Activated CD8-positive, alpha-beta T cell treated with anti-CD3 and anti-CD28 coated beads, Interleukin-2, amount 10 ng/mL, durations not matched to agents 7 days and 5 days (primary cell): ENCODE data around the gene AGAP3. TPM values are rescaled to one million over a fixed set of nuclear protein-coding genes. Genes with fewer than 3 reads are reported as not detected.

Experiments used
- ATAC-seq: fragments of 150-1000 bp; cut with Tn5 transposase; one replicate; pipeline ENCODE4 v1.10.0; 2021; ENCODE audit warnings: moderate library complexity
- CTCF ChIA-PET: fragments of 350-600 bp; sonication (Branson Sonifier 250); formaldehyde crosslinking; loops from one replicate; lab custom pipeline; 2021; ENCODE audit warnings: antibody characterized with exemption; lab: Charles Lee
- POLR2A ChIA-PET: fragments of 350-600 bp; sonication (Branson Sonifier 250); formaldehyde crosslinking; loops from one replicate; lab custom pipeline; 2021; ENCODE audit warnings: antibody characterized with exemption; lab: Charles Lee
- DNase-seq: peaks from one replicate; pipeline ENCODE4 v3.0.0-alpha.2; 2020
- H3K27ac Mint-ChIP-seq: one replicate; pipeline ENCODE4 v1.8.0; 2021; ENCODE audit warnings: mild to moderate bottlenecking, mixed read lengths
- H3K27me3 Mint-ChIP-seq: one replicate; pipeline ENCODE4 v1.8.0; 2021; ENCODE audit warnings: low read depth, mixed read lengths
- H3K36me3 Mint-ChIP-seq: one replicate; pipeline ENCODE4 v1.8.0; 2021; ENCODE audit warnings: low read depth, mixed read lengths
- H3K4me1 Mint-ChIP-seq: one replicate; pipeline ENCODE4 v1.8.0; 2021; ENCODE audit warnings: low read depth, mixed read lengths
- H3K4me3 Mint-ChIP-seq: one replicate; pipeline ENCODE4 v1.8.0; 2021; ENCODE audit warnings: mild to moderate bottlenecking, mixed read lengths
- H3K9me3 Mint-ChIP-seq: one replicate; pipeline ENCODE4 v1.8.0; 2022; ENCODE audit warnings: mixed read lengths; ENCODE audit not compliant: insufficient read depth
- total RNA-seq, 2 experiments: library from RNA; stranded (reverse); gene quantifications; one replicate each; pipeline ENCODE4 v1.2.3, GENCODE V29; 2021

The AGAP3 gene
- total RNA-seq, 2 experiments from 2014 or later = 12.1 to 12.6 TPM

- CTCF ChIA-PET = interaction anchor here (0.6 kb wide), 1 partner anchor 62 kb away, joined by 3 read pairs; no protein-coding TSS in a partner anchor
- Mint-ChIP-seq H3K4me1 (peaks cover 17% of the 10 kb centered on the region), H3K4me3 (no peak within 1 kb of the TSS), H3K36me3 (peaks cover 3% of the 10 kb centered on the region), H3K27ac (no peak within 1 kb of the TSS), H3K27me3 (peaks cover 12% of the 10 kb centered on the region), H3K9me3 (no peaks in the 10 kb centered on the region)
- ATAC-seq (no peak), DNase-seq (no peak)
- POLR2A ChIA-PET = interaction anchor here (0.6 kb wide), 1 partner anchor 1678 kb away, joined by 3 read pairs; no protein-coding TSS in a partner anchor
These were observed 38.1 kb upstream of the AGAP3 start, which contains the start of gene ASIC3 for GRCh38 chr7:151047976-151048815. Gene ASIC3 (plus strand): TSS chr7:151048531. CDS start chr7:151048886, 355 bp downstream.

GRCh38 chr7:151048911-151049463 lies 37.3 kb upstream of the AGAP3 start:
- H3K27me3 Mint-ChIP-seq = peaks cover 12% of the 10 kb centered on the region
- H3K4me3 Mint-ChIP-seq = no peak overlapping the region
- CTCF ChIA-PET = no interaction called here
- no peak for DNase-seq
- no peaks in the 10 kb centered on the region for H3K9me3 Mint-ChIP-seq
- POLR2A ChIA-PET = interaction anchor here (0.6 to 1.5 kb wide), 2 partner anchors 56 to 1677 kb away, joined by 3 read pairs; no protein-coding TSS in a partner anchor
- peaks cover 21% of the 10 kb centered on the region for H3K4me1 Mint-ChIP-seq
- no peak overlapping the region for H3K27ac Mint-ChIP-seq
- ATAC-seq = no peak
- H3K36me3 Mint-ChIP-seq = peaks cover 3% of the 10 kb centered on the region

- Mint-ChIP-seq H3K9me3 (no peaks in the 10 kb centered on the region), H3K27me3 (peaks cover 12% of the 10 kb centered on the region), H3K4me3 (no peak overlapping the region), H3K36me3 (peaks cover 6% of the 10 kb centered on the region), H3K27ac (no peak overlapping the region), H3K4me1 (peaks cover 23% of the 10 kb centered on the region)
- ChIA-PET POLR2A (no interaction called here), CTCF (interaction anchor here (1.3 kb wide), 1 partner anchor 59 kb away, joined by 3 read pairs; no protein-coding TSS in a partner anchor)
- DNase-seq (peak; percentile 76), ATAC-seq (peak; percentile 75)
These were observed 35.2 kb upstream of the AGAP3 start for GRCh38 chr7:151051108-151051507.

- H3K36me3 Mint-ChIP-seq = peaks cover 6% of the 10 kb centered on the region
- ATAC-seq (no peak), DNase-seq (no peak)
- no peak overlapping the region for H3K4me3 Mint-ChIP-seq
- peaks cover 12% of the 10 kb centered on the region for H3K27me3 Mint-ChIP-seq
- H3K4me1 Mint-ChIP-seq = peaks cover 36% of the 10 kb centered on the region
- POLR2A ChIA-PET = no interaction called here
- no peaks in the 10 kb centered on the region for H3K9me3 Mint-ChIP-seq
- CTCF ChIA-PET = no interaction called here
- no peak overlapping the region for H3K27ac Mint-ChIP-seq
These were observed 33.2 kb upstream of the AGAP3 start for GRCh38 chr7:151053096-151053495.

GRCh38 chr7:151053751-151054150 lies 32.5 kb upstream of the AGAP3 start:
- Mint-ChIP-seq H3K27ac (no peak overlapping the region), H3K4me3 (no peak overlapping the region), H3K36me3 (peaks cover 6% of the 10 kb centered on the region), H3K9me3 (no peaks in the 10 kb centered on the region), H3K4me1 (peaks cover 42% of the 10 kb centered on the region), H3K27me3 (peaks cover 12% of the 10 kb centered on the region)
- ATAC-seq = no peak
- DNase-seq = no peak
- ChIA-PET CTCF (no interaction called here), POLR2A (no interaction called here)

- ChIA-PET CTCF (interaction anchor here (1.0 kb wide), 1 partner anchor 54 kb away, joined by 5 read pairs; no protein-coding TSS in a partner anchor), POLR2A (no interaction called here)
- peaks cover 52% of the 10 kb centered on the region for H3K4me1 Mint-ChIP-seq
- peak overlapping the region; percentile 94 for H3K4me3 Mint-ChIP-seq
- H3K27me3 Mint-ChIP-seq = peaks cover 3% of the 10 kb centered on the region
- no peak overlapping the region for H3K27ac Mint-ChIP-seq
- ATAC-seq (no peak), DNase-seq (no peak)
- no peaks in the 10 kb centered on the region for H3K9me3 Mint-ChIP-seq
- H3K36me3 Mint-ChIP-seq = peaks cover 6% of the 10 kb centered on the region
These were observed 30.0 kb upstream of the AGAP3 start for GRCh38 chr7:151056283-151056665.

- ChIA-PET POLR2A (no interaction called here), CTCF (no interaction called here)
- peak overlapping the region; percentile 94 for H3K4me3 Mint-ChIP-seq
- H3K9me3 Mint-ChIP-seq = no peaks in the 10 kb centered on the region
- H3K27ac Mint-ChIP-seq = peak overlapping the region; percentile 81
- ATAC-seq (no peak), DNase-seq (no peak)
- H3K4me1 Mint-ChIP-seq = peaks cover 54% of the 10 kb centered on the region
- H3K36me3 Mint-ChIP-seq = peaks cover 12% of the 10 kb centered on the region
- H3K27me3 Mint-ChIP-seq = peaks cover 3% of the 10 kb centered on the region
These were observed 29.4 kb upstream of the AGAP3 start for GRCh38 chr7:151056666-151057505.

- Mint-ChIP-seq H3K4me1 (peaks cover 54% of the 10 kb centered on the region), H3K36me3 (peaks cover 12% of the 10 kb centered on the region), H3K9me3 (no peaks in the 10 kb centered on the region), H3K4me3 (peak within 1 kb of the TSS; percentile 94), H3K27ac (peak within 1 kb of the TSS; percentile 93), H3K27me3 (peaks cover 2% of the 10 kb centered on the region)
- ATAC-seq = peak; percentile 6
- ChIA-PET POLR2A (no interaction called here), CTCF (no interaction called here)
- no peak for DNase-seq
These were observed 28.7 kb upstream of the AGAP3 start, which contains the start of gene CDK5 for GRCh38 chr7:151057506-151057988. Gene CDK5 (minus strand): TSS chr7:151057897. CDS start chr7:151057848, 49 bp downstream.

GRCh38 chr7:151057989-151058780 lies 28.1 kb upstream of the AGAP3 start:
- Mint-ChIP-seq H3K36me3 (peaks cover 11% of the 10 kb centered on the region), H3K4me3 (peak overlapping the region; percentile 94), H3K9me3 (no peaks in the 10 kb centered on the region), H3K27ac (peak overlapping the region; percentile 93), H3K27me3 (no peaks in the 10 kb centered on the region), H3K4me1 (peaks cover 48% of the 10 kb centered on the region)
- peak; percentile 99 for DNase-seq
- POLR2A ChIA-PET = interaction anchor here (1.0 to 1.6 kb wide), 6 partner anchors 10 to 44 kb away, joined by 3 to 5 read pairs (median 4); partner anchors contain the start of genes ABCB8, FASTK and TMUB1
- ATAC-seq = peak; percentile 92
- CTCF ChIA-PET = interaction anchor here (0.6 to 1.7 kb wide), 7 partner anchors 26 to 430 kb away, joined by 3 to 5 read pairs (median 3); partner anchors contain the start of gene ABCB8

GRCh38 chr7:151058781-151059366 lies 27.4 kb upstream of the AGAP3 start:
- Mint-ChIP-seq H3K27ac (peak overlapping the region; percentile 93), H3K9me3 (no peaks in the 10 kb centered on the region), H3K4me1 (peaks cover 44% of the 10 kb centered on the region), H3K36me3 (peaks cover 15% of the 10 kb centered on the region), H3K4me3 (peak overlapping the region; percentile 94), H3K27me3 (no peaks in the 10 kb centered on the region)
- ChIA-PET POLR2A (interaction anchor here (1.0 to 1.6 kb wide), 6 partner anchors 9 to 45 kb away, joined by 3 to 5 read pairs (median 4); partner anchors contain the start of genes ABCB8, FASTK and TMUB1), CTCF (interaction anchor here (0.6 to 1.7 kb wide), 7 partner anchors 26 to 429 kb away, joined by 3 to 5 read pairs (median 3); partner anchors contain the start of gene ABCB8)
- ATAC-seq = peak; percentile 6
- DNase-seq = peak; percentile 40
